NCI-H2196 treated with DMSO at 0.1 percent for 48 hours (cell line): ENCODE data around the gene ARV1.
"Not testable (repeated sequence)": the region's sequence is repeated elsewhere in the genome, so short reads cannot be mapped to it uniquely, and the experiment has no call there.

ENCODE experiments used
- DNase-seq: peaks from one replicate; lab custom pipeline; 2025; ENCODE audit not compliant: unreplicated experiment; lab: John Stamatoyannopoulos, UW

Gene ARV1

DNA sequence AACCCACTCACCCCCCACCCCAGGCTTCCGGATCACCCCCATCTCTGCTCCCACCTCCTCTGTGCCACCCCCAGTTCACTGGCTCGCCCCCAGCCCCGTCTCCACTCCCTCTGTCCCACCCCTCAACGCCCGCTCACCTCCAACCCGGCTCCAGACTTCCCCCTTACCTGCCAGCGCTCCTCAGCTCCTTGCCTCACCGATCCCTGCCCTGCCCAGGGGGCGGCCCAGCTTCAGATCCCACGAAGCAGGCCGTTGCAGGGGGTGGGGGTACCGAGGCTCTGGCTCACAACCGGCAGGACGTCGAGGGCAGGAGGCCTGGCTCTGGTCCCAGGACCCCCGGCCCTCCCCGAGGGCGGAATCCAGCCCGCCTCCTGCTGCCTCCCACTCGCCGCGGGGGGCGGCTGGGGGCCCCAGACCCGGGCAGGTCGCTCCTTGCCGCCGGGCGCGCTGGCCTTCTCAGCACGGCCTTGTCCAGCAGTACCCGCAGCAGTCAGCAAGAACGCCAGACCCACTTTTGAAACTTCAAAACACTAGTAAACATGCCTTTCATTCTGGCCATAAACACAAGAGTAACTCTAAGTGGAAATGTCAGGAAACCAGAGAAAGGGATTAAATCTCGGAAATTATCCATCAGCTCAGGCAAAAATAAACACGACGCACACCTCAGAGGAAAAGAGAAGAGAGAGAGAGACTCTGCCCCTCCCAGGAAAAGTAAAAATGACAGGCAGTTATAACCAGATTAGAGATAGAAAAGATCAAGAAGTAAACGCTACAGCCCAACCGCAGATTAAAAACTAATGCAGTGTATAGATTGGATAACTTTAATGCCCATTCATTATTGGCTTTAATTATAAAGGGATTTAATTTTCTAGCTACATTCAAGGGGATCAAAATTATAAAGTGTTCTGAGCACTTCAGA is 62.2 kb downstream of the ARV1 start:
- no peak for DNase-seq

DNA sequence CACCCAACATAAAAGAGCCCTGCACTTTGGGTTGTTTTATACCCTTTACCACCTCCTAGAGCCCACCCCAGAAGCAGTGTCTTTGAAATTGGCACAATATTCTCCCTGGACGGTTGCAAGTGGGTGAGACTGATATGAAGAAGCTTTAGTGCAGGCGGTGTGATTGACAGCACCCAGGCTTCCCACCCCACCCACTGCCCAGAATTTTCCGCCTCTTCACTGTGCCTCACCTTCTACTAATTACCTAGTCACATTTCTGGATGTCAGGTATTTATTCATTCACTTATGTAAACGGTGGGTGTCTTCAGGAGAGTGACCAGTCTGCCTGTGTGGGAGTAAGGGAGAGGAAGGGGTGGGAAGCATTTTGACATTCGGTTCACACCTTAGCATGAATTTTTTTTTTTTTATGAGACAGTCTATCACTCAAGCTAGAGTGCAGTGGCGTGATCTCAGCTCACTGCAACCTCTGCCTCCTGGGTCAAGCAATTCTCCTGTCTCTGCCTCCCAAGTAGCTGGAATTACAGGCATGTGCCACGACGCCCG is 62.9 kb downstream of the ARV1 start:
- no peak for DNase-seq

DNA sequence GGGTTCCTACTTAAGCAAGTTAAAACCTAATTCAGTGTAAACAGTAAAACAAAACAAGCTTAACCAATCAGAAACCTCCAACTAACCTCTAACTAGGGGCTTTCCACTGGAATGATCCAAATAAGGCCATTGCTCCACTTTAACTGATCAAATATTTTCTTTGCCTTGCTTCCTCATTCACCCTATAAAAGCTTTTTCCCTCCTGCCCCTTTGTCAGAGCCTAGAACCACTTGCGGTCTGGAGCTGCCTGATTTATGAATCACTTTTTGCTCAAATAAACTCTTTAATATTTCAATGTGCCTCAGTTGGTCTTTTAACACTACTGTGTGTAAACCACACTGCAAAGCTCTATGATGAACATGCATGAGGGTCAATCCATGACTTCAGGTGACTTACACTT is 65.7 kb downstream of the ARV1 start:
- DNase-seq: no peak

DNA sequence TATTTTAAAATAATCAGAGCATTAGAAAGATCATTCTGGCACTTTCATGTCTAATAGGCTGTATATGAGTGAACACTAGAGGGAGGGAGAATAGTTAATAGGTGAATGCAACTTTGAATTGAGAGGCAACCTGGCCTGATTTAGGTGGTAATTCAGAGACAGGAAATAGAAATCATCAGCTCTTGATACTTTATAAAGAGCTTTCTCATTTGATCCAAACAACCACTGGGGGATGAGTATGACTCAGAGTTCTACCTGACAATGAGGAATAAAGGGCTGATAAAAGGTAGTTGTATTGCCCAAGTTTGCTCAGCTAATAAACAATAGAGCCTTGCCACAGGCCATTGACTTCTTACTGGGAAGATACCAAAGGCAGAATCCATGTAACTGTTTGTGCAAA is 66.4 kb downstream of the ARV1 start:
- DNase-seq: no peak

DNA sequence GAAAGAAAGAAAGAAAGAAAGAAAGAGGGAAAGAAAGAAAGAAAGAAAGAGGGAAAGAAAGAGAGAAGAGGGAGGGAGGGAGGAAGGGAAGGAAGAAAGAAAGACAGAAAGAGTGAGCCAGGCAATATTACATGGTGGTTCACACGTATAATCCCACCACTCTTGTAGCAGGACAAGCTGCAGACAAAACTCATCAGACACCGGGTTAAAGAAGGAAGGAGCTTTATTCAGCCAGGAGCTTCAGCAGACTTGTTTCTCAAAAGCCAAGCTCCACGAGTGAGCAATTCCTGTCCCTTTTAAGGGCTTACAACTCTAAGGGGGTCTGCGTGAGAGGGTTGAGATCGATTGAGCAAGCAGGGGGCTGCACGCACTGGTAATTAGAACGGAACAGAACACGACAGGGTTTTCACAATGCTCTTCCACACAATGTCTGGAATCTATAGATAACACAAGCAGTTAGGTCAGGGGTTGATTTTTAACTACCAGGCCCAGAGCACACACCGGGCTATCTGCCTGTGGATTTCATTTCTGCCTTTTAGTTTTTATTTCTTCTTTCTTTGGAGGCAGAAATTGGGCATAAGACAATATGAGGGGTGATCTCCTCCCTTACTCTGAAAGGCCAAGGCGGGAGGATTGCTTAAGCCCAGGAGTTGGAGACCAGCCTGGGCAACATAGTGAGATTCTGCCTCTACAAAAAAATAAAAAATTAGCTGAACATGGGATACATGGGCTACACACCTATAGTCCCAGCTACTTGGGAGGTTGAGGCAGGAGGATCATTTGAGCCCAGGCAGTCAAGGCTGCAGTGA is 67.2 kb downstream of the ARV1 start:
- DNase-seq: not testable (repeated sequence)

DNA sequence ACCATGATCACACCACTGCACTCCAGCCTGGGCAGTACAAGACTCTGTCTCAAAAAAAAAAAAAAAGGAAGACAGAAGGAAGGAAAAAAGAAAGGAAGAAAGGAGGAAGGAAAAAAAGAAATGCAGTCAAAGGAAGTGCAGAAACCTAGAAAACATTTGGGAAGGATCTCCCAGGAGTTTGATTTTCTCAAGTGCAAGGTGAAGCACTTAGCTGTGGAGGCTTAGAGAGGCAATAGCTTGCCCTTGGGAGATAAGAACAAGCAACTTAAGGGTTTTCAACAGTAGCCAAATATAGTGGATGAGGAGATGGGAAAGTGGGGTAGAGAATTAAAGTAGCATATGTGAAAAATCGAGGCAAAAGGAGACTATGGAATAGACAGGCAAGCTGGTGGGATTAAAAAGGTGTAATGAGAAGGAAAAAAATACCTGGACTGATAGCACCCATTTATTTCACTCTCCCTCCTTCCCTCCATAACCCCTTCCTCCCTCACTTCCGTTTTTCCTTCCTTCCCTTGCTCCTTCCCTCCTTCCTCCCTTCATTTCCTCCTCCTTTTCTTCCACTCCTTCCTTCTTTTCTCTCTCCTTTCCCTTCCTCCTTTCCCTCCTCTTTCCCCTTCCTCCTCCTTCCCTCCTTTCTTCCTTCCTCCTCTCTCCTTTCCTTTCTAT is 68.0 kb downstream of the ARV1 start:
- no peak for DNase-seq

DNA sequence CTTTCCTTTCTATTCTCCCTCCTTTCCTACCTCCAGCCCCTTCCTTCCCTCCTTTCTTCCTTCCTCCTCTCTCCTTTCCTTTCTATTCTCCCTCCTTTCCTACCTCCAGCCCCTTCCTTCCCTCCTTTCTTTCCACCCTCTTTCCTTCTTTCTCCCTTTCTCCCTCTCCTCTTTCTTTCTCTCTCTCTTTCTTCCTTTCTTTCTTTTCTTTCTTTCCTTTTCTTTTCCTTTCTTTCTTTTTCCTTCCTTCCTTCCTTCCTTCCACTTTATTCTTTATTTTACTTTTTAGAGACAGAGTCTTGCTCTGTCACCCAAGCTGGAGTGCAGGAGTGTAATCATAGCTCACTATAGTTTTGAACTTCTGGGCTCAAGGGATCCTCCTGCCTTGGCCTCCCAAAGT is 68.6 kb downstream of the ARV1 start:
- DNase-seq: not testable (repeated sequence)

DNA sequence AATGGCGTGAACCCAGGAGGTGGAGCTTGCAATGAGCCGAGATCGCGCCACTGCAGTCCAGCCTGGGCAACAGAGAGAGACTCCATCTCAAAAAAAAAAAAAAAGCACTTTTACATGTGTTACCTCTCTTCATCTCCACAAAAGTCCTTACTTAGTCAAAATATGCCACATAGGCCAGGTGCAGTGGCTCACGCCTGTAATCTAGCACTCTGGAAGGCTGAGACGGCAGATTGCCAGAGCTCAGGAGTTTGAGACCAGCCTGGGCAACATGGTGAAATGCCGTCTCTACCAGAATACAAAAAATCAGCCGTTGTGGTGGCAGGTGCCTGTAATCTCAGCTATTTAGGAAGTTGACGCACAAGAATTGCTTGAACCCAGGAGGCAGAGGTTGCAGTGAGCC is 69.5 kb downstream of the ARV1 start:
- not testable (repeated sequence) for DNase-seq

DNA sequence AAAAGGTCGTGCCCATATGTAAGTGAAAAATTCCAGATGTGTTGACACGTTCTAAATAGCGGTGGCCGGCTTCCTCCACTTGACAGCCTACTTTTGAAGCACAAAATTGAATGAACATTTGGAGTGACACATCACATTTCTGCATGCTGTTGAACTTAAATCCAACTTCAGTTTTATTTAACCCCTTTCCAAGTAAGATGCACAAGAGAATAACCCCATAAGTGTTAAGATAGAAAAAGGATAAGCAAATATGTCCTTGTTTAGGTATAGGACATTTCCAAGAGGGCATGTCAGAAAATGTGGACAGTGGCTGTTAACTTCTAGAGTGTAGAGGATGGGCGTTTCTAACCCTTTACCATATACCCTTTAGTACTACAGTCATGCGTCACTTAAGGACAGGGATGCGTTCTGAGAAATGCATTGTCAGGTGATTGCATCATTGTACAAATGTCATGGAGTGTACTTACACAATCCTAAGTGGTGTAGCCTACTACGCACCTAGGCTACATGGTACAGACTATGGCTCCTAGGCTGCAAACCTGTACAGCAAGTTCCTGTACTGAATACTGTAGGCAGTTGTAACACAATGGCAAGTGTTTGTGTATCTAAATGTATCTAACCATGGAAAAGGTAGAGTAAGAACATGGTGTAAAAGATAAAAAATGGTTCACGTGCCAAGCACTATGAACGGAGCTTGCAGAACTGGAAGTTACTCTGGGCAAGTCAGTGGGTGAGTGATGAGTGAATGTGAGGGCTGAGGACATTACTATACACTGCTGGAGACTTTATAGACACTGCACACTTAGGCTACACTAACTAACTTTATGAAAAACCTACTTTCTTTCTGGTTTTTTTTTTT is 70.5 kb downstream of the ARV1 start:
- no peak for DNase-seq
